HT1080 (cell line): ENCODE results near the gene TNNT3. TPM values are rescaled to one million over a fixed set of nuclear protein-coding genes. Genes with fewer than 3 reads are reported as not detected.
"Not testable (repeated sequence)": the region's sequence is repeated elsewhere in the genome, so short reads cannot be mapped to it uniquely, and the experiment has no call there.

Experiments used
- DNase-seq: peaks from one replicate; pipeline ENCODE4 v3.0.0-alpha.2; 2015; ENCODE audit warnings: low read depth
- total RNA-seq: library from RNA; depleted of rRNA; stranded (reverse); fragments of >200 nt; shearing (Covaris generic); gene quantifications from 2 replicates; pipeline ENCODE4 v1.2.3, GENCODE V29; 2014

TNNT3 gene
- total RNA-seq, 1 experiment from 2014 or later: not detected

- no peak for DNase-seq
Observed at GRCh38 chr11:1880746-1881441, 38.6 kb upstream of the TNNT3 start.

DNA sequence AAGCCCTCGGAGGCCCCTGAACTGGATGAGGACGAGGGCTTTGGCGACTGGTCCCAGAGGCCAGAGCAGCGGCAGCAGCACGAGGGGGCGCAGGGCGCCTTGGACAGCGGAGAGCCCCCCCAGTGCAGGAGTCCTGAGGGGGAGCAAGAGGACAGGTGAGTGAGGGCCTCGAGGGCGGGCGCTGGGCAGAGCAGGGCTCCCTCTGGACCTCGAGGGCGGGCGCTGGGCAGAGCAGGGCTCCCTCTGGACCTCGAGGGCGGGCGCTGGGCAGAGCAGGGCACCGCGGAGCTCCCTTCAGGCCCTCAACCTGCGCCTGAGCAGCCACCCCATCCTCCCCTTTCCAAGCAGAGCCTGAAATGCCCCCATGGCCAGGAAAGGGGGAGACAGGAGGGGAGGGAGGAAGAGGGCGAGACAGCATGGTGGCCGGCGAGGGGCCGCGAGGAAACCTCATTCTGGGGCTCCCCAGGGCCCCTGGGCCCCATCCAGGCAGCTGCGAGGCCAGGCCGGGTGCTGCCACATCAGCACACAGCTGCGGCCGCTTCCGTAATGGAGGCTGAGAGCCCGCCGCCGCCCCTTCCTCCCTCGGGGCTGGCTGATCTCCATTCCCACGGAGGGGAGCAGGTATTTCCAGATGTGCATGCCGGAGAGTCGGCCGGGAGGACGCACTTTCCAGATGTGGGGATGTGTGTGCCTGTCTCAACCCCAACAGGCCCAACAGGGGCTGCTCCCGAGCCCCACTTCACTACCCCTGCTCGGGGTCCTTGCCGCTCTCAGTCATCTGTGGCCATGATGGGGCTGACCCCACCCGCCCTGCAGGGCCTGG, 37.9 kb upstream of the TNNT3 start:
- no peak for DNase-seq

DNA sequence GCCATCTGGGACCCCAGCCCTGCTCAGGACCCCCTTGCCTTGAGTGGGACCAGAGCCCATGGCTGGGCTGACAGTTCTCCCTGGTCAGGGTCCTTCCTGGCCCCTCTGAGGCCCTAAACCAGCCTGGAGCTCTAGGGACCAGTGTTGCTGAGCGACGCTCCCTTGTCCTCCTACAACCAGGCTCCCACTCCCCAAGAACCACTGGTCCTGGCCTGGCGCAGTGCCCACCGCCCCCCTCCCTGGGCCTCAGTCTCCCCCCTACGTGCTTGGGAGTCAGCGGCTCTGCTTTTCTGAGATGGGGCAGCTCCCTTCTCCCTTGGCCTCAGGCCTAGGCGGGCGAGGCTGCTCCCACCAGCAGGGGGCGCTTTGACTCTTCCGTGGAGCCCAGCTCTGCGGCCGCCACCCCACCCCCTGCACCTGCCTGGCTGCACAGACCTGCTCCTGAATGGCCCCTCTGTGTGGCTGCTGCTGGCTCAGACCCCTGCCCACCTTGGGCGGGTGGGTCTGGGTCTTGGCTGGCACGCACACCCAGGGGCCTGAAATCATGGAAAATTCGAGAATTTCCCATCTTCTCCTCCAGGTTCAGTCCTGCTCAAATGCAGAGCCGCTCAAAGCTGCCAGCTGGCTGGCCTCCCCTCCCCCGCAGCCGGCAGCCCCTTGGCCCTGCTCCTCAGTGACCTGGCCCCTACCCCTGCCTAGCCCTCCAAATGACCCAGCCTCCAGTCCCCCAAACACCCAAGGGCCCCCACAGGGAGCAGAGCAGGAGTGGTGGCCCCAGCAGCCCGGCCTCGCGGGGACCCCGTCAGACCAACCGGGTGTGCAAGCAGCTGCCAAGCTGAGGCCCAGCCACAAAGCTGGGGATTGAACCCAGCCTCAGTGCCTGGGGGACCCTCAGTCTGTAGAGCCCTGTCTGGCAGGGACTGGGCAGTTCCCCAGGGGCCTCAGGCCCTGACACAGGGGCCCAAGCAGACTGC, 37.0 kb upstream of the TNNT3 start:
- peak; percentile 64 for DNase-seq

- no peak for DNase-seq
Observed at GRCh38 chr11:1883346-1884302, 35.9 kb upstream of the TNNT3 start.

- DNase-seq: no peak
Observed at GRCh38 chr11:1884303-1884700, 35.2 kb upstream of the TNNT3 start.

DNA sequence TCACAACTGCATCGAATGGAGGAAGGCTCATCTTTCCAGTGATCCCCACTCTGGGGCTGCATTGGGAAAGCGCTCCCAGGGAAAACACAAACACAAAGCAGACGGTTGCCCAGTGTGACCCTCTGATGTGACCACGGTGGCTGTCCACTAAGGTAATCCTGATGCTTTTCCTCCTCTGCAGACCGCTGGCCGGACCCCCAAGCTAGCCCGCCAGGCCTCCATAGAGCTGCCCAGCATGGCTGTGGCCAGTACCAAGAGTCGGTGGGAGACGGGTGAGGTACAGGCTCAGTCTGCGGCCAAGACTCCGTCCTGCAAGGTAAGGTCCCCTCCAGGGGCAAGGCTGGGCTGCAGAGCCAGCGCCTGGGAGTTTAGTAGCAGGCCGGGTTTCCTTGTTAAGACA, 33.0 kb upstream of the TNNT3 start:
- DNase-seq: not testable (repeated sequence)

- no peak for DNase-seq
Observed at GRCh38 chr11:1887451-1888346, 31.8 kb upstream of the TNNT3 start.

- DNase-seq: no peak
Observed at GRCh38 chr11:1888347-1888753, 31.2 kb upstream of the TNNT3 start.

- DNase-seq: no peak
Observed at GRCh38 chr11:1888811-1889210, 30.7 kb upstream of the TNNT3 start.

DNA sequence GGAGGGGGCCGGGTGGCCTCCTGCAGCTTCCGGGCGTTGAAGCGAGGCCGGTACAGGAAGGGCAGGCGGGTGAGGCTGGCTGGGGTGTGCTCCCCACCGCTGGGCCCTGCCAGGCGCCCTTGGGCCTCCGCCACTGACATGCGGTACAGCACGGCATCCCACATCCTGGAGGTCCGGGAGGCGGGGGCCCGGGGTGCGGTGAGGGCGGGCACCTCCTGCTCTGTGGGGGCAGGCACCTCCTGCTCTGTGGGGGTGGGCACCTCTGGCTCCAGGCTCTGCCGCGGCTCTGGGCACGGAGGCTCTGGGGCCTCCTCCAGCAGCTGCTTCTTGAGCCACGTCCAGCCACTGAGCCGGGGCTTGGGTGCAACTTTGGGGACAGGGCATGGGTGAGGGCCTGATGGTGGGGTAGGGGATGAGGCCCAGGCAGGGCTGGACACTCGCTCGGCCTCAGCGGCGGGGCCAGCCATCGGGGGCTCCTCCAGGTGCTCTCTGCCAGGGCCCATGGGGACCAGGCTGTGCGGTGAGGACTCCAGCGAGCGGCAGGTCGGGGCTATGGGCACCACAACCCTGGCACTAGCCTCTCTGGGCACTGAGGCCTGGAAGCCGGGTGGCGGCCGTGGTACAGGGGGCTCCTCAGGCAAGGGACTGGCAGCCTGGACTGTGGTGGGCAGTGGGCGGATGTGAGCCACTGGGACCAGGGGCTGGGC, 30.1 kb upstream of the TNNT3 start:
- no peak for DNase-seq

GRCh38 chr11:1889941-1890855, 29.3 kb upstream of the TNNT3 start:
- DNase-seq: no peak

DNA sequence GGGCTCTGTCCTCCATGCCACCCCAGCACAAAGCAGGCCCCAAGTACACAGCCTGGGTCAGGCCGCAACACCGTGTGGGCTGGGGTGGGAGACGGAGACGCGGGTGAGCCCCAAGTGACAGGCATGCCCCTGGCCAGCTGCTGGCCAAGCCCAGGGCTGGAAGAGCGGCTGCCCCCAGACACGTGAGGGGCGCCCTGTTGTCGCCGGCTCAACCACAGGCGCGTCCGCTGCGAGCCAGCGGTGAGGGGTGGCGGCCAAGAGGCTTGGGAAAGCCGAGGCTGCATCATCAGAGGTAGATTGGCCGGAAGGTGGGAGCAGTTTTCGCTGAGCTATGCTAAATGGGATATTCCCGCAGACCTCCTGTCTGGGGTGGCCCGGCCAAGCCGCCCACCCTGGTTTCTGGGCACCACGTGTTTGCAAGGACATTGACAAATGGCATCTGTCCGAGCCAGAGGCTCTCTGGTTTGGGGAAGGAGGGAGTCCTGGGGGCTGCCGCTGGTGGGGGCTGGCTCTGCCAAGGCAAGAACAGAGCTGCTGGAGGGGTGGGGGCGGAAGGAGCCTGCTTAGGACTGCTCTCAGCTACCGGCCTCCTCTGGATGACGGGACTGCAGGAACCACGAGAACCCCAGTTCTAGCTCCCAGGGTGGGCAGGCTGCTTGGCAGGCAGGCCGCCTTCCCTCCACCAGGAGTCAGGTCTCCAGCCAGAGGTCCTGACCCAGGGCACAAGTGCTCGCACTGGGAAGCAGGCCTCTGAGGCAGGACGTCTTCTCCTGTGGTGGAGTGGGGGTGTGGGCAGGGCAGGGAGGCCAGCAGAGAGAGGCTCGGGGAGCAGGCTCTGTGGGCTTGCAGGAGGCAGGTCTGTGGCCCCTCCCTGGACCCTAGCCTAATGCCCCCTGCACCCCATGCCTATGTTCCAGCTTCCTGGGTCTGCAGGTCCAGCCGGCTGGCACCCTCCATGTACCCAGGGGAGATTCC, 28.4 kb upstream of the TNNT3 start:
- no peak for DNase-seq

GRCh38 chr11:1891831-1892115, 27.7 kb upstream of the TNNT3 start, which contains the start of gene PRR33:
PRR33 (minus strand) TSS chr11:1891895; CDS start chr11:1890584, 1,311 bp downstream.
- DNase-seq: no peak

DNA sequence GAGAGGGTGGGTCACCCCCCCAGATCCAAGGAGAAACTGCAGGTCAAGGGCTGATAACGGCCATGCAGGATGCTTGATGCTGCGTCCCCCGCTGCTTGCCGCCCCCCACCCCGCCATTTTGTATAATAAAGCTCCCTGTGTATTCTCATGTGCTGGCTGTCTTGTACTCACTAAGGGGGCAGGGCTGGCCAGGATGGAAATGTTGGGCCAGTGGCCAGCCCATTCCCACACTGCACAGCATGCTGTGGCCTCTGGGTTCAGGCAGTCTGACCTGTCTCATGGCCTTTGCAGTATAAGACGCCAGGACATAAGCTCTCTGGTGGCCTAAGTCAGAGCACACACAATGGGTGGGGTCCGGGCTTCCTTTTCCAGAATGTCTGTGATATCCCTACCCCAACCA, 27.4 kb upstream of the TNNT3 start:
- no peak for DNase-seq

DNA sequence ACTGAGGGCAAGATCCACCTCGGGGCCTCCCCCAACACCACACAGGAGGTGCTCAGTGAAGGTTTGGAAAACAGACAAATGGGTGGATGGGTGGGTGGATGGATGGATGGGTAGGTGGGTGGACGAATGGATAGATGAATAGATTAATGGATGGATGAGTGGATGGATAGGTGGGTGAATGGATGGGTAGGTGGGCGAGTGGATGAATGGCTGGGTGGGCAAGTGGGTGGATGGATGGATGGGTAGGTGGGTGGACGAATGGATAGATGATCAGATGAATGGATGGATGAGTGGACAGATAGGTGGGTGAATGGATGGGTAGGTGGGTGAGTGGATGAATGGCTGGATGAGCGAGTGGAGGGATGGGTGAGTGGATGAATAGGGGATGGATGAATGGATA, 26.9 kb upstream of the TNNT3 start:
- DNase-seq: no peak

- no peak for DNase-seq
Observed at GRCh38 chr11:1893581-1894359, 25.7 kb upstream of the TNNT3 start.
